ENCODE data around the gene EHD1.

GRCh38 chr11:64891880-64892279 lies 13.5 kb upstream of the EHD1 start:
- no peak for TF ChIP-seq CTCF (IDR thresholded peaks at IDR 0.05)
- no peak for TF ChIP-seq POLR2A (IDR thresholded peaks at IDR 0.05)

Data from thyroid gland (tissue), 4 donors.